ENCODE results near the gene ATP9A. TPM values are rescaled to one million over a fixed set of nuclear protein-coding genes. Genes with fewer than 3 reads are reported as not detected.
"Not testable (repeated sequence)": the region's sequence is repeated elsewhere in the genome, so short reads cannot be mapped to it uniquely, and the experiment has no call there.

The ATP9A gene
- total RNA-seq, 1 experiment from 2014 or later: 20.6 TPM

GRCh38 chr20:51654495-51654894 is 113.7 kb downstream of the ATP9A start:
- DNase-seq (ENCODE audit: low read depth): no peak

DNA sequence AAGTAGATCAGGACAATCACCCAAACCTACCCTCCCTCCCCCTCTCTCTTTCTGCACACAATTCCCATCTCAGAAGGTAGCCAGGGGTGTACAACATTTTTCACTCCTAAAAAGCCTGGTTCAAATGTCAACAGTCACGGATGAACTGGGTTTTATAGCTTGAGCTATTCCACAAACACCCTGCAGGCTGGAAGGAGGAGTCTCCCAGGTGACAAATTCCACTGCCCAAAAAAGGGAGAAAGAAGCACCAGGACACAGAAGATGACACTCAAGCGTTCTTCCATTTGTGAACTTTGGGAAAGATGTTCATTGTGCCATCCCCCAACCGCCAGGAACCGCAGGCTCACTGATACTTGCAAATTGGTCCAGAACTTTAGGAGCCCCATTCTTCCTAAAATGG is 114.1 kb downstream of the ATP9A start:
- DNase-seq (ENCODE audit: low read depth): no peak

DNA sequence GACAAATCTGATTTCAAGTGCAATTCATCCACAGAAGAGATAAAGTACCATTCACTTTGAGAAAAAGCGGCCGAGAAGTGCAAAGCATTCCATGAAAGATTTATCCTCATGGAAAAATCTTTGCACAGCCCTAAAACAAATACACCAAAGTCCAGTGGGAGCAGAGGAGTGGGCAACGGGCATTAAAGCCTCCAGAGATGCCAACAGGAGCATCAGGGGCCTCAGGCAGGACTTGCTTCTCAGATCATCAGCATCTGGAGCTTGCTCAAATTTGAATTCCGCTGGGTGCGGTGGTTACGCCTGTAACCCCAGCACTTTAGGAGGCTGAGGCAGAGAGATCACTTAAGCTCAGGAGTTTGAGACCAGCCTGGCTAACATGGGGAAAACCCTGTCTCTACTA is 115.0 kb downstream of the ATP9A start:
- no peak for DNase-seq (ENCODE audit: low read depth)

DNA sequence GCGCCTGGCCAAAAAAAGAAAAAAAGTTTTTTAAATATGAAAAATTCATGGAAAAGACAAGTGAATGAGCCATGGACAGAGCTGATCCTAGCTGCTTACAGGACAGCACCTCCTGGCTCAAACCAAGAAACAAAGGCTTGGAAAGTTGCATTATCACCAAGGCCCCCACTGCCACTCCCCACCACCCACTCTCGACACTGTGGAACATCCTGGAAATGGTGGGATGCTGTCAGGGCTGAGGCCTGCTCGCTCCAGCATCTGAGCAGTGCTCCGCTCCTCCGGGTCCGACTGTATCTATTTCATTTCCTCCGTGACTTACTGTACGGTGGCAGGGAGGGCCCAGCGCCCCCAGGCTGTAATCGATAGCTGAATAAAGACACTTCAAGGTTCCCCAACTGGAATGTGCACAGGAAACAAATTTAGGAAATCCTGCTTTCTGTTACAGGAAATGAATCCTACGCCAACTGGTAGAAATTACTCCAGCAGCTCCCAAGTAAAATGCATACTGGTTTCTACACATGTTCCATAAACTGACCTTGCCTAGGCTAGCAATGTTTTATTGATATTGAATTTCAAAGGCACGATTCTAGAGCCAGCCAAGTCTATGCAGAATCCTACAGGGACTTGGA is 116.2 kb downstream of the ATP9A start:
- DNase-seq (ENCODE audit: low read depth): no peak

- DNase-seq (ENCODE audit: low read depth): peak; percentile 72
Observed at GRCh38 chr20:51650685-51651134, 117.5 kb downstream of the ATP9A start.

- no peak for DNase-seq (ENCODE audit: low read depth)
Observed at GRCh38 chr20:51648571-51648947, 119.6 kb downstream of the ATP9A start.

DNA sequence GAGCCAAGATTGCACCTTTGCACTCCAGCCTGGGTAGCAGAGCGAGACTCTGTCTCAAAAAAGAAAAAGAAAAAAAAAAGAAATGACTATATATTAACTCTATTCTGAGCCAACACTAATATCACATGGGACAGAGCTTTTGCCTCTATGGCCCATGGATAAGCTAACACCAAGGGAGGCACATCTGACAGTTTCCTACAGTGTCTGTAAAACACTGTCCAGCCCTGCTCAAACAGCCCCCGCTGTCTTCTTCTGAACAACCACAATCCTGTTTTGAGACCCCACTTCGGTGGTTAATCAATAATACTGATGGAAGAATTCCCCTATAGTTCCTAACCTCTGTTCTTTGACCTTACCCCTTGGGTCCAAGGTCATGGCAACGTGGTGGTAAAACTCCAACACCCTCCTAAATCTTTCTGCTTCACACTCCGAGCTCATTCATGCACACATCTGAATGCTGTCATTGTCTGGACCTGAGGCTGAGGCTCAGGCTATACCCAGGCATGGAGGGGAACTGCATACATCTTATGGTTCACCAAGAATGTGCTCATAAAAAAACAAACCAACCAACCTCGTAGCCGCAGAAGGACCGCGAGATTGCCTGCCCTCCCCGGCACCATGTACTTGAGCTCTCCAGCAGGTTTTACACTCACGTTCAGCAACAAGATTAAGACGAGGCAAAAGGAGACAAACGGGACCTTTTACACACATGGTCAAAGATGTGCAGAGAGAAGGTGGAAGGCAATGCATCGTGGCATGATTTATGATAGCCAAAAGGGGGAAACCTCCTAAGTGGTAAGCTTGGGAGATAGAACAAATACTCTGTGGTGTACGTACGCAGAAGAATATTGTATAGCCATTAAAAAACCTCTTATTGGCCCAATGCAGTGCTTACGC is 120.3 kb downstream of the ATP9A start:
- no peak for DNase-seq (ENCODE audit: low read depth)

DNA sequence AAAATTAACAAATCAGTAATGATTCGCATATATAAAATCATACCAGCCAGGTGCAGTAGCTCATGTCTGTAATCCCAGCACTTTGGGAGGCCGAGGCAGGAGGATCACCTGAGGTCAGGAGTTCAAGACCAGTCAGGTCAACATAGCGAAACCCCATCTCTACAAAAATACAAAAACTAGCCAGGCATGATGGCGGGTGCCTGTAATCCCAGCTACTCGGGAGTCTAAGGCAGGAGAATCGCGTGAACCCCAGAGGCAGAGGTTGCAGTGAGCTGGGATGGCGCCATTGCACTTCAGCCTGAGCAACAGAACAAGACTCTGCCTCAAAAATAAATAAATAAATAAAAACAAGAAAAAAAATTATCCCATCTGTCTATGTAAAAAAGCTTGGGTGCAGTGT is 124.4 kb downstream of the ATP9A start:
- DNase-seq (ENCODE audit: low read depth): not testable (repeated sequence)

DNA sequence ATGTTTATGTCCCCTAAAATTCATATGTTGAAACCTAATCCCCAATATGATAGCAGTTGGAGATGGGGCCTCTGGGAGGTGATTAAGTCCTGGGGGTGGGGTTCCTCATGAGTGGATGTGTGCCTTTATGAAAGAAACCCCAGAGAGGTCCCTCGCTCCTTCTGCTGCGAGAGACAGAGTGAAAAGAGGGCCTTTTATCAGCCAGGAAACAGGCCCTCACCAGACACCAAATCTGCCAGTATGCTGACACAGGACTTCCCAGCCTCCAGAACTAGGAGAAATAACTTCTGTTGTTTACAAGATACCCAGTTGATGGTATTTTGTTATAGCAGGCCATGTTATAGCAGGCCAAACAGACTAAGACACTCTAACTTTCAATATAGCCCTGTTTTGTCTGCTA is 124.8 kb downstream of the ATP9A start:
- DNase-seq (ENCODE audit: low read depth): no peak

GRCh38 chr20:51641866-51642265 is 126.3 kb downstream of the ATP9A start:
- DNase-seq (ENCODE audit: low read depth): no peak

GRCh38 chr20:51640743-51641142 is 127.4 kb downstream of the ATP9A start:
- peak; percentile 57 for DNase-seq (ENCODE audit: low read depth)

GRCh38 chr20:51639206-51639832 is 128.9 kb downstream of the ATP9A start:
- peak; percentile 54 for DNase-seq (ENCODE audit: low read depth)

DNA sequence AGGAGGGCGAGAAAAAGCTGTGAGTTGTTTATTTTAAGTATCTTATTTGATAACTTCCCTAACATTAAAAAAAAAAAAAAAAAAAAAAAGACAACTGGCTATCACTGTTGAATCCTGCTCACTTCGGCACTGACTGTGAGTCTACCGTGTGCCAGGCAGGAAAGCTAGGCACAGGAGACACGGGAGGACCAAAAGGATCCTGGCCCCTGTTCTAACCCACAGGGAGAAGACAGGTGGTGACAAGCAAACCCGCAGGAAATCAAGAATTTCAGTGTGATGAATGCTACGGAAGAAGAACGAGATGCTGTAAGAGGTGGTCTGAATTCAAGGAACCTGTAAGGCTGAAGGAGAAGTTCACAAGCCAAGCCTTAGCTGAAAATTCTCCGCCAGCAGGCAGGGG is 130.9 kb downstream of the ATP9A start:
- no peak for DNase-seq (ENCODE audit: low read depth)

- peak; percentile 60 for DNase-seq (ENCODE audit: low read depth)
Observed at GRCh38 chr20:51636123-51636522, 132.1 kb downstream of the ATP9A start.

GRCh38 chr20:51635680-51636079 is 132.5 kb downstream of the ATP9A start:
- no peak for DNase-seq (ENCODE audit: low read depth)

DNA sequence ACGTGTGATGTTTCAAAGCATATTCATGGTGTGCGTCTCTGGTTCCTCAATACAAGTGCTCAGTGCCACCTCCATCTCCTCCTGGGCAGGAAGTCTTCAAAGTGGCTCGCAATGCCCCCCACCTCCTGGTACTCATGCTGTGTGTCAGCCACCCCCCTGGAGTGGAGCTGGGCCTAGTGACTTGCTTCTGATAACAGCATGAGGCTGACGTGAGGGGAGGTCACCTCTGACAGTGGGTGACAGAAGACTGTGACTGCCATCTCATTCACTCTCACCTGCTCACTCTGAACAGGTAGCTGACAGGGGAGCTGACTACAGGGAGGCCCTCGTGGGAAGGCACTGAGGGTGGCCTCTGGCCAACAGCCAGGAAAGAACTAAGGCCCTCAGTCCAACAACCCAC is 133.3 kb downstream of the ATP9A start:
- no peak for DNase-seq (ENCODE audit: low read depth)

DNA sequence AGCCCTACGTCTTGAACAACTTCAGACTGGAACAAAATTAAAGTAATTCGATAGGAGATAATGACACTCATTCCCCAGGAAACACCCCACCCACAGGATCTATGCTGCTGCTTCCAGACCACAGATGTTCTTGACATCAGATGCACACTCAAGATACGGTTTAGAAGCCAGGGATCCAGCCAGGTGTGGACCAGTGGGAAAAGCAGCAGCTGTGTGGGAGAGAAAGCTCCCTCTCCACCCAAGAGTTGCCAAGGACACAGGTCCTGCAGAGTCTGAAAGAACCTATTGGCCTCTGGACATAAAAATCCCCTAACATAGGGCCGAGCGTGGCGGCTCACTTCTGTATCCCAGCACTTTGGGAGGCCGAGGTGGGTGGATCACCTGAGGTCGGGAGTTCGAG is 133.9 kb downstream of the ATP9A start:
- no peak for DNase-seq (ENCODE audit: low read depth)

DNA sequence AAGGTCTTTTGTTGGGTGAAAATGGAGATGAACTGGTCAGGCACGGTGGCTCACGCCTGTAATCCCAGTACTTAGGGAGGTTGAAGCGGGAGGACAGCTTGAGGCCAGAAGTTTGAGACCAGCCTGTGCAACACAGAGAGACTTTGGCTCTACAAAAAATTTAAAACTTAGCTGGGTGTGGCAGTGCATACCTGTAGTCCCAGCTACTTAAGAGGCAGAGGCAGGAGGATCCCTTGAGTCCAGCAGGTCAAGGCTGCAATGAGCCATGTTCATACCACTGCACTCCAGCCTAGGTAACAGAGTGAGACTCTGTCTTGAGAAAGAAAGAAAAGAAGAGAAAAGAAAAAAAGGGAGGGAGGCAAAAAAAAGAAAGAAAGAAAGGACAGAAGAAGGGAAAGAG is 134.8 kb downstream of the ATP9A start:
- DNase-seq (ENCODE audit: low read depth): no peak

DNA sequence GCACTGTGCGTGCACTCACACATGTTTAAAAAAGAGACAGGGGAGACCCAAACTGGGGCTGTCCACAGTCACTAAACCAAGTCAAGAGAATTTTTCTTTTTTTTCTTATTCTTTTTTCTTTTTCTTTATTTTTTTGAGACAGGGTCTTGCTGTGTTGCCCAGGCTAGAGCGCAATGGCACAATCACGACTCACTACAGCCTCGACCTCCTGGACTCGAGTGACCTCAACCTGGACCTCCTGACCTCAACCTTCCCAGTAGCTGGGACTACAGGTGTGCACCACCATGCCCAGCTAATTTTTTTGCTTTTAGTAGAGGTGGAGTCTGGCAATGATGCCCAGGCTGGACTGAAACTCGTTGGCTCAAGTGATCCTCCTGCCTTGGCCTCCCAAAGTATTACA is 136.2 kb downstream of the ATP9A start:
- no peak for DNase-seq (ENCODE audit: low read depth)

DNA sequence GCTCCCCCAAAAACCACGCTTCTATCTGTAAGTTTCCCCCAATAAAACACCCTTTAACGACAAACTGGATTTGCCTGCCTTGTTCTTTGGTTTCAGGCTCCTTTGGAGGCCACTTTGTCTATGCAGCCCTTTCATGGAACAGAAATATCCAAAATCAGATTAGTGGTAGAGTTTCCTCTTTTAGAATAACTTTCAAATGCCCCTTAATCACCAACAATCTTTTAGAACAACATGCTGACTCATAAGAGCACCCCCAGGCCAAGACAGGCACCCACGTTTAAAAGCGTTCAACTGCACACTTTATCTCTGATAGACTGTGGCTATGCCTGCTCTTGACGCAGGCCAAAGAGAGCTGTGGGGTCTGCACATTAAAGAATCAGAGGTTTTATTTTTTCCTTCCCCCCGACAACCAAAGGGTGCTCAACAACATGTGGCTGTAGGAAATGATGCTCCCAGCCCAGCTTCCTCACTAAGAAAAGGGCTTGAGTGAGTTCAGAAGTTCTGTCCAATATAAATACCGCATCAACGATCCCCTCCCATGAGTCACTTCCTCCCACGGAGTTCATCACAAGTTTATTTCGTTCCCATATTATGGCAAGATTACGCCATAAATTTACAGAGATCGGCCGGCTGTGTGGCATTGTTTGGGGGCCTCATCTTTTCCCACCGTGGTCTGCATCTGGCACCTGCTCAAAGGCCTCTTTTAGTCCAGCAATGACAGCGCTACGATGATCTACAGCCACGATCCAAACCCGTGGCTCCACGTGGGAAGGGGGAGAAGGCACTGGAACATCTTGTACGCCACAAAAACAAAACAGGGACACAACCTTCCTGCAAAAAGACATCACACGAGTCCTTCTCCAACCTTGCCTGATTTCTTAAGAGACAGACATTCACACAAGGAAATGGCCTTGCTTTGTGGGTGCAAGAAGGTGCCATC is 136.9 kb downstream of the ATP9A start:
- DNase-seq (ENCODE audit: low read depth): peak; percentile 99

GRCh38 chr20:51629399-51630058 is 138.7 kb downstream of the ATP9A start:
- no peak for DNase-seq (ENCODE audit: low read depth)

All from M059J (cell line).